DMS153 treated with DMSO at 0.1 percent for 48 hours (cell line): Measurements from ENCODE around the gene RAB17.

Experiments
- DNase-seq: peaks from one replicate; lab custom pipeline; 2025; ENCODE audit not compliant: unreplicated experiment; lab: John Stamatoyannopoulos, UW

Gene RAB17, protein sequence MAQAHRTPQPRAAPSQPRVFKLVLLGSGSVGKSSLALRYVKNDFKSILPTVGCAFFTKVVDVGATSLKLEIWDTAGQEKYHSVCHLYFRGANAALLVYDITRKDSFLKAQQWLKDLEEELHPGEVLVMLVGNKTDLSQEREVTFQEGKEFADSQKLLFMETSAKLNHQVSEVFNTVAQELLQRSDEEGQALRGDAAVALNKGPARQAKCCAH

GRCh38 chr2:237590272-237591140 lies at the start of gene RAB17:
Gene RAB17, minus strand, starts transcription at chr2:237590734. Its CDS starts 4,580 bp downstream, at chr2:237586154.
- peak; percentile 36 for DNase-seq

GRCh38 chr2:237639836-237640220 lies 49.3 kb upstream of the RAB17 start:
- no peak for DNase-seq

DNA sequence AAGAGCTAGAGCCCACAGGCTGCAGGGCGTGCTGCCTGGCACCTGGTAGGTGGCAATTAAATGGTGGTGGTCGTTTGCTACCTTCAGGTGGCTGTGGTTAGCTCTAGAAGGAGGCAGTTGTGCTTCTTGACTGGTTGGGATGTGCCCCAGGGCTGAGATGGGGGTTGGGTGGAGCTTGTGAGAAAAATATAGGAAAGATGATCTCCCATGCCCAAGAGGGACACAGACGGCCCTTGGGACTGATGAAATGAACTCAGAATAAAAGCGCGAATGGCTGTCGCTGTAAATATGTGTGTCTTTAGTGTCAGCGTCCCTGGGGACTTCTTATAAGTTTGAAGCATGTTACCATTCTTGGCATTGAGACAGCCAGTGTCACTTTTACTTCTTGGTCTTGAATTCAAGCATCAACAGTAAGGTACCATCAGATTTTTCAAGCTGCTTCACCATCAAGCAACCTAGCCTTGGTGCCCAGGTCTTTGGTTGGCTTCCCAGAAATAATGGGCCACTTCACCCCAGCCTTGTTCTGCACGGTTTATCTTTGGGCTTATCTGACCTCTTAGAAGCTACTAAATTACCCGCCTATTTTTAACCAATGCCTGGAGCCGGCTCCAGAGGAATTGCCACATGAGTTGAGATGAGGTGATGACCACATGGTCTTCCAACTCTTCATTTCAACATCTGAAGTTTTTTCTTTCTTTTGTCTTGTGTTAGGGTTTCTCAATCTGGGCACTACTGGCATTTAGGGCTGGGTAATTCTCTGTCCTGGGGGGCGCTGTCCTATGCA lies 48.7 kb upstream of the RAB17 start:
- DNase-seq, result no peak

GRCh38 chr2:237638176-237638575 lies 47.6 kb upstream of the RAB17 start:
- DNase-seq, result no peak

DNA sequence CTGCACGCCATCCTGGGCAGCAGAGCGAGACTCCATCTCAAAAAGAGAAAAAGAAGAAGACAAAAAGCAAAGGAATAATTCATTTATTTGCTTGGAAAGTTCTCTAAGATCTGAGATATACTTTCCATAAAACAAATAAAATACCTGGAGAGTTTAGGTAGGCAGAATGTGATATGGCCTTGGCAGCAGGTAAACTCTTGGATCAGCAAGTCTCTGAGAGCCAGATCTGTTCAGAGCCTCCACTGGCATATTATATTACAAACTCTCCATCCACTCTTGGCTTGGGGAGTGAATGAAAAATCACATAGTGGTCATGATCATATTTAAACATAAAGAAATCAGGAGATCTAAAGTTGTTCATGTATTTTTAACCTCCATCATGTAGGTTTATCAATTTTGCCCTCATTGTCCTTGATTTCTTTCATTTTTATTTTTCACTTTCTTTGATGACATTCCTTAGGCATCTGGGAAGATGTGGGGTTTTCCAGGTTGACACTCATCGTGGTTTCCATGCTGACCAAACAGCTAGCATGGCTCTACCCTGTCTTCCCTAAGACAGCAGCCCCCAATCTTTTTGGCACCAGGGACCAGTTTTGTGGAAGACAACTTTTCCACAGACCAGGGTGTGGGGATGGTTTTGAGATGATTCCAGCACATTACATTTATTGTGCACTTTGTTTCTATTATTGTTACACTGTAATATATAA lies 47.0 kb upstream of the RAB17 start:
- DNase-seq, result no peak

DNA sequence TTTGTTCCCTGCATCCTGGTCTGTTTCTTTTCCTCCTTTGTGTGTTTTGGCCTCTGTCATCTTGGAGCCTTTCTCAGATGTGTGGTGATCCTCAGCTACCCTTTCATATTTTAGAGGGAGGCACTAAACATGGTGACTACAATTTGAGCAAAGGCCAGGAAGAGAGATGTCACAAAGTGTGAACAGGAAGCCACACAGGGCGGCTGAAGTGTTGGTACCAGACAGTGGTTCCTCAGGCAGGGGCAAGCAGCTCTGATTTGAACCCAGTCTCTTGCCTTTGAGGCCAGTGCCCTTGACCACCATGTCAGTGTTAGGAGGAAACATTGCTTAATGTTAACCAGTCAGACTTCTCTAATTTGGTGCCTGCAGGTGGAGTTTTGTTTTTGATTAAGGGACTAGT lies 46.0 kb upstream of the RAB17 start:
- DNase-seq, result no peak

DNA sequence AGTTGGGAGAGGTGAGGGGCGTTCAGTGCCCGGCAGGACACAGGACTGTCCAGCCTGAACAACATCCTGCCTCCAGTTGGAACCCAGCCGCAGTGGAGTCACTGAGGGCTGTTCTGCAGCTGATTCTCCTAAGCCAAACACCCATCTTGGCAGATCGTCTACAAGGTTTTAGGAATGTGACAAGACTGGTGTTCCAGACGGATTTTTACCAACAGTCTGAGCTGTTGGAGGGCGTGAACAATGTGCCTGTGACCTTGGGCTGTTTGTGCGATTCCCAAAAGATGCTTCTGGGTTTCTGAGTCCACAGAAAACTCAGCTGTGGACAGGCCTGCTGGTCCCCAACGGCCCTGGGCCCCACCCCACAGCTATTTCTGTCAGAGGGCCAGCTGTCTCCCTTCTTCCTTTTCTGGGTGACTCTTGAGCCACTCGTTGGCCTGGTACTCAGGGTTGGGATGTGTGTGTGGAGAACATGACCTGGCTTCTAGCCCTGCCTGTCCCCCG lies 42.6 kb upstream of the RAB17 start:
- DNase-seq, result no peak

GRCh38 chr2:237631801-237632585 lies 41.5 kb upstream of the RAB17 start:
- no peak for DNase-seq

- DNase-seq, result no peak
These were observed 40.7 kb upstream of the RAB17 start for GRCh38 chr2:237631007-237631785.

- DNase-seq, result no peak
These were observed 39.9 kb upstream of the RAB17 start for GRCh38 chr2:237630216-237631000.

- no peak for DNase-seq
These were observed 39.2 kb upstream of the RAB17 start for GRCh38 chr2:237629739-237630138.

DNA sequence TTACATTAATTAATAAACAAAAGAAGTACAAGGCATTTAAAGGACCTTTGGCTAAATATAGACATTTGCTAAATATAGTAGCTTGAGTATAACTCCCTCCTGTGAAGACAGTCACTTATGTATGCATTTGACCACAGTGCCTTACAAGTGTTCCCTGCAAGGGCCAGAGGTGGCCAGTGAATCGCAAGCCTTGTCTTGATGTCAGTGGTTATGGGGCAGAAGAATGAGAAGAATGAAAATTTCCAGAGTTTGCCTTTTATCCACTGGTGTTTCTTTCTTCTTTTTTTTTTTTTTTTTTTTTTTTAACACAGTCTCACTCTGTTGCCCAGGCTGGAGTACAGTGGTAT lies 38.6 kb upstream of the RAB17 start:
- DNase-seq, result no peak

DNA sequence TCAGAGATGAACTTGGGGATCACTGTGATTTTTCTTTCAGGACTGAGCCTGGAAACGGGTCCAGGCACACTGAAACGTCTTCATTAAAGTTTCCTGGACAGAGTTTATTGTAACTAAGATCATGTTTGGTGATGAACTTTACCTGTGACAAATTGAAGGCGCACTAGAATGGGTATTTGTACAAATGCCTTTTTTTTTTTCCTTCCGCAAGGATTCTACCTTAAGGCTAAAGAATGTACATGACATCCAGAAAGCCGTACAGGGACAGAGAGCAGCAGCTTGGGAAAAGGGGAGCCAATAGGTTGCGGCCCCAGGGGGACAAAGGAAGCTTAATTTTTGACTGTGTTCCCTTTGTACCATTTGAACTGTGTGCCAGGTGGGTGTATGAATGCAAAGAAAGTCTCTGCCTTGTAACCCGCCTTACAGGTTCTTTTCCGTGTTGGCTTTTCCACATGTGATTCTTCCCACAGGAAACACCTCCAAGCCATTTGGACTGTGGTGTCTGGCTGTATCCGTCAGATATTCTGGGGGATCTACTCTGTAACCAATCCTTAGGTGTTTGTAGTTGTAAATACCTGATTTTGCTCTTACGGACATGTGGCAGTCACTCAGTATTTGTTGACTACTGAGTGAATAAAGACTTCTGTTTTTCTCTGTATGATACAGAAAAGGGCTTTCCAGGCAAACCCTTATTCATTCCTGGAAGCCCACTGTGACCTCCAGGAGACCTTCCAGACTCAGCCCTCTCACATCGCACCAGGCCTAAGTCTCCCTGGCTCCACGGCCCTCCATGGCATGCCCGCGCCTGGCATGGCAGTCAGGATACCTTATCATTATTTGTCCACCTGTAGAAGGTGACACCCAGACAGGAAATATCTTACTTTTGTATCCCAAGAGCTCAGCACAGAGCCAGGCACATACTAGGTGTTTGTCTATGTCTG lies 38.0 kb upstream of the RAB17 start:
- no peak for DNase-seq

GRCh38 chr2:237627441-237628246 lies 37.1 kb upstream of the RAB17 start, which contains the start of gene LRRFIP1:
Gene LRRFIP1, plus strand, starts transcription at chr2:237627587. Its CDS starts 58 bp downstream, at chr2:237627645.
- DNase-seq, result no peak

DNA sequence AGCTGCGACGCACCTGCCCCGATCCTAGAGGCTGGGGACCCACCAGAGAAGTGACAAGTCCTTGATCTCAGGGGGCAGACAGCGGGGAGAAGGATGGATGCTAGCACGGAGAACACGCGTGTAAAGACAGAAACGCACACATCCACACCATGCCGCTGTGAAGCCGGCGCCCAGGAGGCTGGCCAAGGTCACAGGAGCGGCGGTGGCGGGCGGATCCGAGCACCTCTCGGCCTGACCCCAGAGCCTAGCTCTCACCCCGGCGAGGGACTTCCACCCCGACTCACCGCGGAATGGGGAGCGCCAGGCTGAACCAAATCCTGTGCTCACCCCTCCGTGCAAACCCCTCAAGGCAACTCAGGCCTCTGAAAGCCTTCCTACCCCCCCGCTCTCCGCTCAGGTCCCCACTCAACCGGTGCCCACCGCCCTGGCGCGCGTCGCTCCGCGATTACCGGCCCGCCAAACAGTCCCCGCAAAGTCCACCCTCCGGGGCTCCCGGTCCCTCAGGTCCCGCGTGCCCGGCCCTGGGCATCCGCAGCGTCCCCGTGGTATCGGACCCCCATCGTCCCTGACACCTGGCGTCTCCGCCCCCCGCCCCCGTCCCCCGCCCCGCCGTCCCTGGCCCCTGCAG lies 36.4 kb upstream of the RAB17 start:
- no peak for DNase-seq

- DNase-seq, result no peak
These were observed 35.2 kb upstream of the RAB17 start for GRCh38 chr2:237625777-237626176.
